ENCODE data around the gene GPR50.

DNA sequence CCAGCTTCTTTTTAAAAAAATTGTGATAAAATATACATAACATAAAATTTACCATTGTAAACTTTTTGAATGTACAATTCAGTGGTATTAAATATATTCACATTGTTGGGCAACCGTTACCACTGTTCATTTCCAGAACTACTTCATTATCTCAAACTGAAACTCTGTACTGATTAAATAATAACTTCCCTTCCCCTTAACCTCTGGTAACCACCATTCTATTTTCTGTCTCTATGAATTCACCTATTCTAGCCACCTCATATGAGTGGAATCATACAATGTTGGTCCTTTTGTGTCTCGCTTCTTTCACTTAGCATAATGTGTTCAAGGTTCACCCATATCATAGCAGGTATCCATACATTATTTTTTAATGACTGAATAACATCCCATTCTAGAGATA, 8.3 kb downstream of the GPR50 start:
- TF ChIP-seq, protein P1, sequence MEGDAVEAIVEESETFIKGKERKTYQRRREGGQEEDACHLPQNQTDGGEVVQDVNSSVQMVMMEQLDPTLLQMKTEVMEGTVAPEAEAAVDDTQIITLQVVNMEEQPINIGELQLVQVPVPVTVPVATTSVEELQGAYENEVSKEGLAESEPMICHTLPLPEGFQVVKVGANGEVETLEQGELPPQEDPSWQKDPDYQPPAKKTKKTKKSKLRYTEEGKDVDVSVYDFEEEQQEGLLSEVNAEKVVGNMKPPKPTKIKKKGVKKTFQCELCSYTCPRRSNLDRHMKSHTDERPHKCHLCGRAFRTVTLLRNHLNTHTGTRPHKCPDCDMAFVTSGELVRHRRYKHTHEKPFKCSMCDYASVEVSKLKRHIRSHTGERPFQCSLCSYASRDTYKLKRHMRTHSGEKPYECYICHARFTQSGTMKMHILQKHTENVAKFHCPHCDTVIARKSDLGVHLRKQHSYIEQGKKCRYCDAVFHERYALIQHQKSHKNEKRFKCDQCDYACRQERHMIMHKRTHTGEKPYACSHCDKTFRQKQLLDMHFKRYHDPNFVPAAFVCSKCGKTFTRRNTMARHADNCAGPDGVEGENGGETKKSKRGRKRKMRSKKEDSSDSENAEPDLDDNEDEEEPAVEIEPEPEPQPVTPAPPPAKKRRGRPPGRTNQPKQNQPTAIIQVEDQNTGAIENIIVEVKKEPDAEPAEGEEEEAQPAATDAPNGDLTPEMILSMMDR (IDR thresholded peaks at IDR 0.05; ENCODE audit: low read depth, low read length, missing input control), result no peak
- TF ChIP-seq GABPA (IDR thresholded peaks at IDR 0.05 in 1 of 2, conservative IDR thresholded peaks at IDR 0.05 in 1 of 2) (no peak), EGR1 (IDR thresholded peaks at IDR 0.05; ENCODE audit: low read depth in 2 of 2) (no peak), RAD21 (IDR thresholded peaks at IDR 0.05) (no peak), SP1 (IDR thresholded peaks at IDR 0.05) (no peak)
- TF ChIP-seq, protein P2, sequence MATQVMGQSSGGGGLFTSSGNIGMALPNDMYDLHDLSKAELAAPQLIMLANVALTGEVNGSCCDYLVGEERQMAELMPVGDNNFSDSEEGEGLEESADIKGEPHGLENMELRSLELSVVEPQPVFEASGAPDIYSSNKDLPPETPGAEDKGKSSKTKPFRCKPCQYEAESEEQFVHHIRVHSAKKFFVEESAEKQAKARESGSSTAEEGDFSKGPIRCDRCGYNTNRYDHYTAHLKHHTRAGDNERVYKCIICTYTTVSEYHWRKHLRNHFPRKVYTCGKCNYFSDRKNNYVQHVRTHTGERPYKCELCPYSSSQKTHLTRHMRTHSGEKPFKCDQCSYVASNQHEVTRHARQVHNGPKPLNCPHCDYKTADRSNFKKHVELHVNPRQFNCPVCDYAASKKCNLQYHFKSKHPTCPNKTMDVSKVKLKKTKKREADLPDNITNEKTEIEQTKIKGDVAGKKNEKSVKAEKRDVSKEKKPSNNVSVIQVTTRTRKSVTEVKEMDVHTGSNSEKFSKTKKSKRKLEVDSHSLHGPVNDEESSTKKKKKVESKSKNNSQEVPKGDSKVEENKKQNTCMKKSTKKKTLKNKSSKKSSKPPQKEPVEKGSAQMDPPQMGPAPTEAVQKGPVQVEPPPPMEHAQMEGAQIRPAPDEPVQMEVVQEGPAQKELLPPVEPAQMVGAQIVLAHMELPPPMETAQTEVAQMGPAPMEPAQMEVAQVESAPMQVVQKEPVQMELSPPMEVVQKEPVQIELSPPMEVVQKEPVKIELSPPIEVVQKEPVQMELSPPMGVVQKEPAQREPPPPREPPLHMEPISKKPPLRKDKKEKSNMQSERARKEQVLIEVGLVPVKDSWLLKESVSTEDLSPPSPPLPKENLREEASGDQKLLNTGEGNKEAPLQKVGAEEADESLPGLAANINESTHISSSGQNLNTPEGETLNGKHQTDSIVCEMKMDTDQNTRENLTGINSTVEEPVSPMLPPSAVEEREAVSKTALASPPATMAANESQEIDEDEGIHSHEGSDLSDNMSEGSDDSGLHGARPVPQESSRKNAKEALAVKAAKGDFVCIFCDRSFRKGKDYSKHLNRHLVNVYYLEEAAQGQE (IDR thresholded peaks at IDR 0.05), result no peak
- TF ChIP-seq, protein P3, sequence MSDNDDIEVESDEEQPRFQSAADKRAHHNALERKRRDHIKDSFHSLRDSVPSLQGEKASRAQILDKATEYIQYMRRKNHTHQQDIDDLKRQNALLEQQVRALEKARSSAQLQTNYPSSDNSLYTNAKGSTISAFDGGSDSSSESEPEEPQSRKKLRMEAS (IDR thresholded peaks at IDR 0.05), result no peak
- TF ChIP-seq, protein P4, sequence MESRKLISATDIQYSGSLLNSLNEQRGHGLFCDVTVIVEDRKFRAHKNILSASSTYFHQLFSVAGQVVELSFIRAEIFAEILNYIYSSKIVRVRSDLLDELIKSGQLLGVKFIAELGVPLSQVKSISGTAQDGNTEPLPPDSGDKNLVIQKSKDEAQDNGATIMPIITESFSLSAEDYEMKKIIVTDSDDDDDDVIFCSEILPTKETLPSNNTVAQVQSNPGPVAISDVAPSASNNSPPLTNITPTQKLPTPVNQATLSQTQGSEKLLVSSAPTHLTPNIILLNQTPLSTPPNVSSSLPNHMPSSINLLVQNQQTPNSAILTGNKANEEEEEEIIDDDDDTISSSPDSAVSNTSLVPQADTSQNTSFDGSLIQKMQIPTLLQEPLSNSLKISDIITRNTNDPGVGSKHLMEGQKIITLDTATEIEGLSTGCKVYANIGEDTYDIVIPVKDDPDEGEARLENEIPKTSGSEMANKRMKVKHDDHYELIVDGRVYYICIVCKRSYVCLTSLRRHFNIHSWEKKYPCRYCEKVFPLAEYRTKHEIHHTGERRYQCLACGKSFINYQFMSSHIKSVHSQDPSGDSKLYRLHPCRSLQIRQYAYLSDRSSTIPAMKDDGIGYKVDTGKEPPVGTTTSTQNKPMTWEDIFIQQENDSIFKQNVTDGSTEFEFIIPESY (IDR thresholded peaks at IDR 0.05), result no peak
- TF ChIP-seq, protein P5, sequence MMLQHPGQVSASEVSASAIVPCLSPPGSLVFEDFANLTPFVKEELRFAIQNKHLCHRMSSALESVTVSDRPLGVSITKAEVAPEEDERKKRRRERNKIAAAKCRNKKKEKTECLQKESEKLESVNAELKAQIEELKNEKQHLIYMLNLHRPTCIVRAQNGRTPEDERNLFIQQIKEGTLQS (IDR thresholded peaks at IDR 0.05), result no peak
